DLD1 (cell line): Measurements from ENCODE around the gene DCHS2.

Experiments used
- in situ Hi-C: cut with HindIII; loops from 2 replicates; pipeline ENCODE4 v1.10.0; 2017; ENCODE audit warnings: low sequenced_read_pairs

The DCHS2 gene

DNA sequence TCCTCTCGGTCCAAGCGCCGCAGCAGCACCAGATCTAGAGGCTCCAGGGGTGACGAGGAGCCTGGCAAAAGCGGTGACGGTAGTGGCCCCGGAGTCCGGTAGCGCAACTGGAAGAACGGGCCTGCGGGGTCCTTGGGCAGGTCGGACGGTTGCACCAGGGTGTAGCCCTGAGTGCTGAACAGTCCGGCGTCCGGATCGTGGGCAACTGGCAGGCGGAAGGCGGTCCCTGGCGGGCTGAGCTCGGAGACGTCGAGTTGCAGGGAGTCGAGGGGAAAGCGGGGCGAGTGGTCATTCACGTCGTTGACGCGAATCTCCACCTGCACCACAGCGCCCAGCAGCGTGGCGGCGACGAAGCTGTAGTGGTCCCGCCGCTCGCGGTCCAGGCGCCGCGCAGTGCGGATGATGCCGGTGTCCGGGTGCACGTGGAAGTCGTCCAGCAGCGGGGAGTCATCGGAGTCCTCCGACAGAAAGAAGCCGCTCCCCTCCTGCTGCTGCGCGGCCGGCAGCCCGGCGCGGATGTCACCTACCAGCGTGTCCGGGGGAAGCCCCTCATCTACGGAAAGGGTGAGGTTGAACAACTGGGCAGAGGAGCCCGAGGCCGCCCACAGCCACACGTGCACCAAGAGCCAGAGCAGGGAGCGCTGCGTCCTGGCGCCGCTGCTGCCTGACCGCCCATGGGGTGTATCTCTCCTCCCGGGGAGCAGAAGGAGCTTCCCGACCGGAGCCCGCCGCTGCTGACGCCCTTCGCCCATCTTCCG lies 837 bp downstream of the DCHS2 start:
- in situ Hi-C loops: no loop called here

DNA sequence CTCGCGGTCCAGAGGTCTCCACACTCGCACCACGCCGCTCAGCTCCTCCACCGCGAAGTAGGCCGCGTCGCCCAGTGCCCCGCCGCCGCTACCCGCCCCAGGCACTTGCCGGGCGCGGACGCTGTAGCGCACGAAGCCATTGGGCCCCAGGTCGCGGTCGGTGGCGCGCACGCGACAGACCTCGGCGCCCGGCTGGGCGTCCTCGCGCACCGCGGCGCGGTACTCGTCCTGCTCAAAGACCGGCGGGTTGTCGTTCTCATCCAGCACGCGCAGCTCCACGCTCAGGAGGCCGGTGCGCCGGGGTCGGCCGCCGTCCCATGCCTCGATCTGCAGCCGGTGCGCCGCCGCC lies 1.4 kb downstream of the DCHS2 start:
- in situ Hi-C loops: no loop called here

DNA sequence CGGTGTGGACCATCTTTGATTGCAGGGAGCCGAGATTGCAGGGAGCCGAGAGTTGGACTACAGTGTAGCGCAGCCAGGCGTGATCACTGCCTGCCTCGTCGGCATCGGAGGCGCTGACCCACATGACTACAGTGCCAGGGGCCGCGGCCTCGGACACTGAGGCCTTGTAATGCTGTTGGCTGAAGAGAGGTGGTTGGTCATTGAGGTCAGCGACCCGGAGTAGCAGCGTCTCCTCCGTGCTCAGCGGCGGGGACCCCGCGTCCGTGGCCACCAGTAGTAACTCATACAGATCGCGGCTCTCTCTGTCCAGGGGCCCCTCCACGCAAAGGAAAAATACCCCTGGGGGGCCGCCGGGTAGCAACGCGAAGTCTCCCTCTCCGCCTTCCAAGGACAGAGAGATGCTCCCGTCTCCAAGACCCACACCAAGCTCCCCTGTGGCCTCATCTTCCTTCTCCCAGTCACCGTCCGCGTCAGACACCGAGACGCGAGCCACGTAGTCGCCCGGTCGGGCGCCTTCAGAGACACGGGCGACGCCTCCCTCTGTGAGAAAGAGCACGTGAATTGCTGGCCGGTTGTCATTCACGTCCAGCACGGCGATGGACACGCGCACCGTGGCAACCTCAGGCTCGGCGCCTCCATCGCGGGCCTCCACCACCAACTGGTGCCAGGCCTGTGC lies 1.9 kb downstream of the DCHS2 start:
- in situ Hi-C loops: no loop called here

DNA sequence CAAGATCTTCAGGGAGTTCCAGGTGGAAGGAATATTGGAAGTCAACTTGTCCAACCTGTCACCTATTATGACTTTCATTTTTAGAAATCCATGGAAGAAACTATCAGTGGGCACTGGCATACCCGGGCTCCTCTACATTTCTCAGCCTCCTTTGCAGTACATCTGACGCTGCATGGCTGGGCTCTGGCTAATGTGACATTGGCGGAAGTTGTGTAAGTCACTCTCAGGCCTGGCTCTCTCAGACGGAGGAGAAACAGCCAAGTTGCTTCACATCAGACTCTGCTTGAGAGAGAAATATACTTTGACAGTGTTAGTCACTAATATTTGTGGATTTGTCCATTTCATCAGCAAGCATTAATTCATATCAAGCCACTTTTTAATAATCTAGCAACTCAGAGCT lies 4.5 kb downstream of the DCHS2 start:
- in situ Hi-C loops: no loop called here

DNA sequence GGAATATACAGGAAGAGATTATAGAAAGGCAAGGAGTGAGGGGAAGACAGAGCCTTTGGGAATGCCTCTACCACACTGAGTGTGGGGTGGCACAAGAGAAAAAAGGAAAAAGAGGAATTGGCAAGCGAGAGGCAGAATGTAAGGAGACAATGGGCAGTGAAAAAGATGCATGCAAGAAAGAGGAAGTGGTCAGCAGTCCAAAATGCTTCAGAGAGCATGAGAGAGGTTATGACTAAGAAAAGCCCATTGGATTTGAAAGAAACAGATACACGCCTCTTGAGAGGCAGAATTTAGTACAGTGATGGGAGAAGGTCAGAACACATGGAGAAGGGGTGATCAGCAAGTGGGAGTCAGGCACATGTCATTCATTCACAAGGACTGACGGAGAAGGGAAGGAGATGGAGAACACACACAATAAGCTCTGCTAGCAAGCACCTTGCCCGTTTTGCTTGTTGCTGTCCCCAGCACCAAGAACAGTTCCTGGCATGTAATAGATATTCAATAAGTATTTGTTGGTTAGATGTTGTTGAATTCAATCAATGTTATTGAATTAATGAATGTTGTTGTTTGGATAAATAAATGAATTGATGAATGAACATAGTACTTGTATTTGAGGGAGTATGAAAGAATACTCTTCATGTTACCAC lies 6.3 kb downstream of the DCHS2 start:
- in situ Hi-C loops: no loop called here

DNA sequence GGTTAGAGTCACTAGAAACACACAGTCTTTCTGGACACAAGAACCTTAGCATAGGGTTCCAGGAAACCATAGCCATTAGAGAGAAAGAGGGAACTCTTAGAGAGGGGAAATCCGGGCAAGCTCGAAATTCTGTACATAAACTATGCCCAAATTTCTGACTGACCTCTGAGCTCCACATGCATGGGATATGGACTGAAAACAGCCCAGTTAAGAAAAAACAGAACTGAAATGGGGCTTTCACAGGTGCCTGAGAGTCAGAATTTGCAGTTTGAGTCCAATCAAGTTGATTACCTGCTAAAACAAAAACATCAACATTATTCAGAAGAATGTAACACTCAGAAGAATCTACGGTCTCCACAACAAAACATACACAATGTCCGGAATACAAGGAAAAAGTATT lies 13.1 kb downstream of the DCHS2 start:
- in situ Hi-C loops: no loop called here

DNA sequence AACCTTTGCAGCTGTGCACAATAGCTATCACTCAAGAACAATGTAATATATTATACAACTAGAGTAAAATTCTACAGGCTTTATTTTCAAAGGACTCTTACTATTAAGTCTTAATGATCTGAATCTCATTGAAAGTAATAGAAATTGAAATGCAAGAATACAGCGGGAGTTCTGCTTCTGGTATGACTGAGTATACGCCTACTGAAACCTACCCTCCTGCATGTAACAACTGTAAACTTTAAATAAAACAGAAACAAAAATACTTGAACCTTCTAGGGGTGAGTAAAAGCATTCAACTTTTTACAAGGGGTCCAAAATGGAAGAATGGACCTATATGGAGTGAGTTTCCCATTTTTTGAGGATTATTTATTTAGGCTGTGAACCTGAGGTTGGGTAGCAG lies 13.5 kb downstream of the DCHS2 start:
- in situ Hi-C loops: no loop called here

DNA sequence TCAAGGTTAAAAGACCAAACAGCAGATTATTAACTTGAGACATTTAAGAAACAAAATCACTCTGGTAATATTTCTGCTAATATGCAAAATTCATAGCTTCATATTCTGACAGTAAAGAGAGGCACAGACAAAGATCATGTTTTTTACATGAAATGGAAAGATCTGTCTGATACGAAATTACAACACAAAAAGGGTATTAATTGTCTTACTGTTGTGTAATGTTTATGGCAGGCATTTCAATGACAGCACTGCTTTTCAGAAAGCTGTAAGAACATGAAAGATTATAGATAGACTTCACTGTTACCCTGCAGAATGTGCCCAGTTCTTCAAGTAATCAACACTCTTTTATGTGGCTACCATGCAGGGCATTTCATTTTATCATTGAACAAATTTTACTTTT lies 15.4 kb downstream of the DCHS2 start:
- in situ Hi-C loops: no loop called here

DNA sequence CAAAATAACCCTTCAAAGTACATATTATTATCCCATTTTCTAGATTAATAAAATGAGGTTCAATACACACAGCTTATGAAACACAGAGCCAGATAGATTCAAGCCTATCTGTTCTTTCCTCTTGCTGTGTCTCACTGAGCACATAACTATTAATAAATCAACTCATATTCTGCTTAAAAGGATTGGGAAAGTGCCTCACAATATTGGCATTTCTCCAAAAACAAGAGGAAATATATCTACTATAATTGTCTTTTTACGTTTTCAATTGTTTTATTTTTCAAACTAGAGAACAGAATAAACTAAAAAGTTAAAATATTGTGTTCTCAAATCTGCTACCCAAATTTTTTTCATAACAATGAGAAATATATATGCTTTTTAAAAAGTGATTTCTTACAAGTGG lies 15.8 kb downstream of the DCHS2 start:
- in situ Hi-C loops: no loop called here

DNA sequence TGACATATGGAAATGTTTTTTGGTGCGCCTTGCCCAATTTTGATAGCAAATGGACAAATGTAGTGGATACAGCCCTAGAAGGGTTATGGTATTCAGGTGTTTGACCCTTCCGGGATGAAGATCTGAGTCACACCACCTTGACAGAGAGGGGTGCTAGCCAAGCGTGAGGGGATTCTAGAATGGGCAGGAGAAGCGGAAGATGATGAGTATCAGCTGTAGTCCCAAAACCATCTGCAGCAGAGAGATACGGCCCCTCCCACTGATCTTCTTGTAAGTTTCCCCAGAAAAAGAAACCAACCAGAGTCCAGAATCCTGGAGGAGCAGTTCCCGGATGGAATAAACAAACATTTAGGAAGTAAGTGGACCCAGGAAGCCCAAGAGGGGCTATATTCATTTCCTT lies 18.1 kb downstream of the DCHS2 start:
- in situ Hi-C loops: no loop called here

DNA sequence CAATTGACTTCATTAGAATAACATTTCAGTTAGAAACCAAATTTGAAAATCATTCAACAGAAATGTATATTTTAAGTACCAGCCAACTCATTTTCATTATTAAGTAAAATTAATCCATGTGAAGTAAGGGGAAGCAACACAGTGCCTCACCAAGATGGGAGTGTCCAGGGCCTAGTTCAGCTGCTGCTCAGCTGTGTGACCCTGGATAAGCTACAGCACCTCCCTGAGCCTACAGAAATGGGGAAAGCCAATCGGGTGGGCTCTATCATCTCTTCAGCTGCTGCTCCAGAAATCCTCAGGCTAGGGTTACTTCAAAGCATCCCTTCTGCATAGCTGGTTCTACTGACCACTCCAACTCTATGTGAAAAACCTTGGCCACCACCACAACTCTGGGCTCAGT lies 18.7 kb downstream of the DCHS2 start:
- in situ Hi-C loops: no loop called here

DNA sequence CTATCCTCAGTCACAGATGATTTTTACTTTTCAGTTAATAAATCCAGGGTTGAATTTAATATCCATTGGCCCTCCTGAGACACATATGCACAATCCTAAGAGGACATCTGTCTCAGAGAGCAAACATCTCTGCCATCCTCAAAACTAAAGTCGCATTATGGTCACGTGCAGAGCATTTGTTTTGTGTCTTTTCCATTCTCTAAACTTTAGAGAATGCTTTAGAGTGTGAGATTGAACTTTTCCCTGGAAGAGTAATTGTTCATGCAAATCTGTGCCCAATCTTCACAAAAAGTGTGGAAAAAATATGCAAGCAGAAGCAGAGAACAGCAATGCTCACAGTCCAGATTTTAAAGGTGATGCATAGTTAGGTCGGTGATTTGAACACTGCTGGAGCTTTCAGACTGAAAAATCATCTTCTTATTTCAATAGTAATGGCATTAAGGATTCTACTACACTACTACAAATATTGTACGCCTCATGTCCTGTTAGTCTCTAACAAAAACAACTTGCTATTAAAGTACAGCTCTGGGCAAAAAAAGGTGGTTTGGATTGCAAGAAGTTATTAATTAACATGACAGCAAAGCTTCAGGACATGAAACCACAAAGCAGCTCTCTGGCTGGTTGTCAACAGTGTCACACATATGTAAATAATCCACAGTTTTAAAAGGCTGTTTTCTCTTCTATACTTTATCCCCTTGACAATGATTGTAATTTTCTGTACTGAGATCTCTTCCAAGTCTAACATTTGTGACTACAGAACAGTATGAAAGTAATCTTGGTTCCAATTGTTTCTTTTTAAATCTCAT lies 19.9 kb downstream of the DCHS2 start:
- in situ Hi-C loops: no loop called here

DNA sequence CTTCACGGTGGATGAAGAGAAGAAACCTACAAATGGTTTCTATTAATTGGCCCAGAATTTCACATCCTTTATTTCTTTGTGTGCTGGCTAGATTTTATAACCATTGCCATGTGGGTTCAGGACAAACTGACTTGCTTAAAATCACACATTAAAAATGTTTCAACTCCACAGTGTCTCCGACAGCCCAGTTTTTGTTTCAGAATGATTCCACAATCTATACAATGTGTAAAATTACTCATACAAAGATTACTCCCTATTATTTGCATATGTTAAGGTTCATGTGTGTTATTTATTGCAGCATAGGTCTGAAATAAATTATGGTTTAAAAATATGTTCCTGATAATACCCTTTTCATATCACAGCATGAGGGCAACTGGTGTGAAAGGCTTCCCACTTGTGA lies 20.6 kb downstream of the DCHS2 start:
- in situ Hi-C loops: no loop called here

DNA sequence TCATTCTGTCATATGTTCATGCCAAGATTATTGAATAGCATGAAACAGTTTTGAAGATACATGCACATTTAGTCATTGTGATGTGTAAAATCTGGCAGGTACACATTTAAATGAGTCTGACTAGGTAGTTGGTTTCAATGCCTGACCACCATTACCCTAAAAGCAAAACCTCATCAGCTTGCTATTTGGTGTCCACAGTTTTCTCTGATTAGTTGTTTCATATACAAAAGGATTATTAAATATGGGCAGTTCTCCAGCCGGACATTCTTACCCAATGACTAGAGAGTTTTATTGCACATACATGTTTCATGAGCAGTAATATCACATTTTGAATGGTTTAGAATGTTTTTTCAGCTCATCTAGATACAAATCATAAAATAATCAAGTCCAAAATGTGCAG lies 23.7 kb downstream of the DCHS2 start:
- in situ Hi-C loops: no loop called here

DNA sequence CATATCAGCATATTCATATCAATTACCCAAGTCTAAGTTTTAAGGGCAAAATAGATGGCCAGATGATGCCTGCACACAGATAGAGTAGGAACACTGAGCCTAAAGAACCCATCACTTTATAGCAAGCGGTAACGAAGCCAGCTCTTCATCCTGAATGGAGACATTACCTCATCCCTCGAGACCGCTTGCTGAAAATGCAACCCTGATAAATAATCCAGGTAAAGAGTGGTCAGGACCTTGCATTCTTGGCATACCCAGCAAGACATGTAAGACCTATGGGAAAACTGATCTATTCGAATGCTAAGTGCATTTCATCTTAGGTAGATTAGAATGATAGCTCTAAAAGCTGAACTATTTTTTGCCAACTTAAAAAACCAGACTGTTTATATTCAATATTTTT lies 25.3 kb downstream of the DCHS2 start:
- in situ Hi-C loops: no loop called here

DNA sequence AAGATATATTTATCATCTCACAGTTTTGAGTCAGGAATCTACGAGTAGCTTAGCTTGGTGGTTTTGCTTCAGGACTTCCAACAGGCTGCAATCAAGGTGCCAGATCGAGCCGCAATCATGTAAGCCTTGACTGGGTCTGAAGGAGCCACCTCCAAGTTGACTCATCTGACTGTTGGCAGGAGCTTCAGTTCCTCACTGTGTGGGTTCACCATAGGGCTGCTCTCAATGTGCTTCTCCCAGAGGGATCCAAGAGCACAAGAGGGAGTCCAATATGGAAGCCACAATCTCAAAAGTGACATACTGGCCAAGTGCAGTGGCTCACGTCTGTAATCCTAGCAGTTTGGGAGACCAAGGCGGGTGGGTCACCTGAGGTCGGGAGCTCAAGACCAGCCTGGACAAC lies 26.5 kb downstream of the DCHS2 start:
- in situ Hi-C loops: no loop called here

DNA sequence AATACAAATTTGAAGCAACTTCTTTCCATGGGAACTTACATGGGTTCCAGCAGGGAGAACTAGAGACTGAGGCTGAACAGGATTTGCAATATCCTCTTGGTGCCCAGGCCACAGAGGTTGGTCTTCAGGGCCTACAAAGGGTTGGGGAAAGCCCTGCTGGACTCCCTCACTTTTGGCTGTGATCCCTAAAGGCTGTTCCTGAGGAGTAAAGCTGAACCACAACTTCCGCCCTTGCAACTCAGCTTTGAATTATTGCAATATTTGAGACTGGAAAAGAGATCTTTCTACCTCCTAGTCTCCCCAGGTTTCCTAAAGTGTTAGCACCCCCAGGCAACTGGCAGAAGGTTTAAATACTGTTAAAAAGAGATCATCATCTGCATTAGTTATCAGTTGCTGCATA lies 26.9 kb downstream of the DCHS2 start:
- in situ Hi-C loops: no loop called here

DNA sequence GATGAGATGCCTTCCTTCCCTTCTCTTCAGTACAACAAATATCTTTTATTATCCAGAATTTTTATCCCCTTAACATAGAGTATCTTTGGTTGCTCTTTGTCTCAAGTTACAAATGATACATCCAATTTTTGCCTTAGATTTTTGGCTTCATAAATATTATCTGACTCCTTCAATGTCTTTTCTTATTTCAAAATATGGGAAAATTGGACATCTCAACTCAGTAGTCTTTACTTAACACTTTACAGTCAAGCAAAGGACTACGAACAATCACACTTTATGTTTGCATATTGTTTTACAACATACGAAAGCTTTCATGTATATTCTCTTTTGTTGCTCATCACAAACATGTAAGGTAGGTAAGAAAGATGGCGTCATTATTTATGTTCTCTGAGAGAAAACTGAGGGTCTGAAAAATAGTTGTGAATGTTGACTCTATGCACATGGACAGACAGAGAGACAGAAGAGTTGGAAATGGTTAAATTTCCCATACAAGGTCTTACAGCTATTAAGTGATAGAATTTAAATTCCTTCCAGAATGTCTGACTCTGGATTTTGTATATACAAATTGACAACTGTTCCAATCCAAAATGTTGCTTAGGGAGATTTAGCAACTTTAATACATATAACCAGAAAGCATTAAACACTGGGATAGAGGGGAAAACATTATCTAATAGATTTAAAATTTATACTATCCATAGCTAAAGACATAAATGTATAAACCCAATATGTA lies 29.4 kb downstream of the DCHS2 start:
- in situ Hi-C loops: no loop called here

DNA sequence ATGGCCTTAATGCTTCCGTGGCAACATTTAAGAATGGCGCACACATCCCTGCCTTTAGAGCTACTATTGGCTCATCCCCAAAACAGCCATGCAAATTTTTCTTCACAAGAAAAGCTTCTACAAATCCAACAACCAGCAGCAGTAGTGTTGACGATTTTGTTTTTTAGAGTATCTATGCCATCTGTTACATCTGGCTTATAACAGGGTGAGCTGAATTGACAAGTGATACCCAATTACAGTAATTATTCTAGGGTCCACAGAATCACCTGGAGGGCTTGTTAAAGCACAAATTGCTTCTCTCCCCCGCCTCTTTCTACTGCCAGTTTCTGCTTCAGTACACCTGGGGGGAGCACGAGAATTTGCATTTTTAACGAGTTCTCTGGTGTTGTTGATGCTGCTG lies 34.1 kb downstream of the DCHS2 start:
- in situ Hi-C loops: no loop called here

DNA sequence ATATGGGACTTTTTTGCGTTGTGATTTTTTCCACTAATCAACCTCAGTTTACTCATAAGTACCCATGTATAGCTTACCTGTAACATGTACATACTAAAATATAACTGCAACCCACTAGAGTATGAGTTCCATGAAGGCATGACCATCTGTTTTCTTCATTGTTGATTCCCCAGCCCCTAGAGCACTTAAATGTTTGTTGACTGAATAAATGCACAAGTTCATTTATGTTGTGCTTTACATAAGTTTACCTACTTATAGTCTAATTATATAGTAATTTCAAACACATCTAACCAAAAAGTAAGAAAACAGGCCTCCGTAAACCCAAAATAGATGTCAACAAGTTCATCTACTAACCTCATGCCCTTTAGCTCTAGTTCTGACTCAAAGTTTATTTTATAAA lies 34.7 kb downstream of the DCHS2 start:
- in situ Hi-C loops: no loop called here

DNA sequence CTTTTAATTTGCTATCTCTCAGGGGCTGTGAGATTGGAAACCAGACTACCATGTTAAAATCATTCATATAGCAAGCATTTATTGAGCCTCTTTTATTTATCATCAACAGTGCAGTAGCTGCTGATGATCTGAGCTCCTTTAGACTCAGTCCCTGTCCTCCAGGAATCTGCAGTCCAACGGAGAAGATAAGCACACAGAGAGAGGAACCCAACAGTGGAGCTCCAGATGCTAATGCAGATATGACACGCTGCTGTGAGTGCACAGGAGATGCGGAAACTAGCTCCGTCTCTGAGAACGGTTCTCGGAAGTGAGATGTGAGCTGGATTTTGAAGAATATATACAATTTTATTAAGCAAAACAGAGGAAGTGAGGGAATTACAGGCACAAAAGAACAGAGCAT lies 35.4 kb downstream of the DCHS2 start:
- in situ Hi-C loops: no loop called here
